GM18519 (cell line): ENCODE measurements around the gene KRT9.
"Not testable (repeated sequence)": the region's sequence is repeated elsewhere in the genome, so short reads cannot be mapped to it uniquely, and the experiment has no call there.

Experiments
- ATAC-seq: cut with Tn5 transposase; IDR thresholded peaks from one replicate; pipeline ENCODE4 v1.9.1; 2021; ENCODE audit warnings: mild to moderate bottlenecking, moderate library complexity; ENCODE audit not compliant: unreplicated experiment, low FRiP score

The KRT9 gene

GRCh38 chr17:41571561-41572434 is at the start of gene KRT9:
KRT9 (minus strand) TSS chr17:41572059; CDS start chr17:41571992, 67 bp downstream.
- ATAC-seq = no peak

DNA sequence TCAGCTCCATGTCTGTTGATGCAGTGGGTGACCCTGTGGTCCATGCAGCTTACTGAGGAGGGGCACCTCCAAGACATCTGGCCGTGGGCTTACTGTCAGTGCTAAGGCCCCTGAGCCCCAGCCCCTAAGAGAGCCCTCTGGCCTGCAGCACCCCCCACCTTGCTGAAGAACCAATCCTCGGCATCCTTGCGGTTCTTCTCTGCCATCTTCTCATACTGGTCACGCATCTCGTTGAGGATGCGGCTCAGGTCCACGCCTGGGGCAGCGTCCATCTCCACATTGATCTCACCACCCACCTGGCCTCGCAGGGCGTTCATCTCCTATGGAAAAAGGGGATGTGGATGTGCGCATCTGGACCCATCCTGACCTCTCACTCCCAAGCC is 49.6 kb upstream of the KRT9 start:
- not testable (repeated sequence) for ATAC-seq

DNA sequence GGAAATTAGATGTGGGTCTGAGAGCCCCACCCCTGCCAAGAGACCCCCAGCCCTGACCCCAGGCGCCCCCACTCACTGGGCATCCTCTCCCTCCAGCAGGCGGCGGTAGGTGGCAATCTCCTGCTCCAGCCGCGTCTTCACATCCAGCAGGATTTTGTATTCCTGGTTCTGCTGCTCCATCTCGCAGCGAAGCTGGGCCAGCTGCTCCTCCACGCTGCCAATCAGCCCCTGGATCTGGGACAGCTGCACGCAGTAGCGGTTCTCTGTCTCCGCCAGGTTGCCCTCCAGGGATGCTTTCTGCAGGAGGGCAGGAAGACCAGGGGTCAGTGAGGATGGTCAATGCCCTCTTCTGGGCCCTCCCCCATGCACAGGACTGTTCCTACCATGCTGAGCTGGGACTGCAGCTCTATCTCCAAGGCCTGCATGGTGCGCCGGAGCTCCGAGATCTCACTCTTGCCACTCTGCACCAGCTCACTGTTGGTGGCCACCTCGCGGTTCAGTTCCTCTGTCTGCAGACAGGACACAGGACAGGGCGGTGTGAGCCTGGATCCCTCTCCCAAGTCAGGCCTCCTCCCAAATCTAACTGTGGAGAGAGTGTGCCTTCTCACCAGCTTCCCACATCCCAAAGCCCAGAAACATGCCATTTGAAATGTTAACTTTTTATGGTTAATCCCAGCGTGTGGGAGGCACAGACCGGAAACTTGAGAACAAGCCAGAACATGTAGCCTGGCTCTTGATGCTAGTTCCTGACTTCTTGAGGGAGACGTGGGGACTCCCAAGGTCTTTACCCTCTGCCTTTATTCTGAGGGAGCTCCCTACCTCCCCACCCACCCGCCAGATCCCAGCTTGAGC is 49.0 kb upstream of the KRT9 start:
- ATAC-seq = no peak

DNA sequence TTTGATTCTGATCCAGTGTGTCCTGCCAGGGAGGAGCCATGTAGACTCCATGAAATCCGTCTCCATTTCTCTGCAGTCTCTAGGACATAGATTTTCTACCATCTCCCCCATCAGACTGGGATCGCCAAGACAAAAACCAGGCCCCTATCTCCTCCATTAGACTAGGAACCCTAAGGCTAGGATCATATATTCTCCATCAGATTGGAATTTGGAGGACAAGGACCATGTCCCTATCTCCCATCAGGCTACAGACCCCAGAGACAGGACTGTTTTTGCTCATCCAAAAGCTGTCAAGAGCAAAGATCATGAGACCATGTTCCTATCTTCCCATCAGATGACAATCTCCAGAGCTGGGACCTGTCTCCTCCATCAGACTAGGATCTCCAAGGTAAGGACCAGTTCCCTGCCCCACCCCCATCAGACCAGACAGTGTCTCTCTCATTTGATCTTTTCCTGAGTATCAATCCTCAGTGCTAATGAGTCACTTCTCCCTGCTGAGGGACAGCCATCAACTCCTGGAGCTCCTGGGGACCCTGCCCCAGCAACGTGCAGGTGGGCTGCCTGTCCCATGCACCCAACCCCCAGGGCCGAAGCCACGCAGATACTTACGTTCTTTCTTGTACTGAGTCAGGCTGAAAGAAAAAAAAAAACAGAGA is 48.2 kb upstream of the KRT9 start:
- not testable (repeated sequence) for ATAC-seq

- no peak for ATAC-seq
These were observed 47.4 kb upstream of the KRT9 start for GRCh38 chr17:41619036-41619926.

DNA sequence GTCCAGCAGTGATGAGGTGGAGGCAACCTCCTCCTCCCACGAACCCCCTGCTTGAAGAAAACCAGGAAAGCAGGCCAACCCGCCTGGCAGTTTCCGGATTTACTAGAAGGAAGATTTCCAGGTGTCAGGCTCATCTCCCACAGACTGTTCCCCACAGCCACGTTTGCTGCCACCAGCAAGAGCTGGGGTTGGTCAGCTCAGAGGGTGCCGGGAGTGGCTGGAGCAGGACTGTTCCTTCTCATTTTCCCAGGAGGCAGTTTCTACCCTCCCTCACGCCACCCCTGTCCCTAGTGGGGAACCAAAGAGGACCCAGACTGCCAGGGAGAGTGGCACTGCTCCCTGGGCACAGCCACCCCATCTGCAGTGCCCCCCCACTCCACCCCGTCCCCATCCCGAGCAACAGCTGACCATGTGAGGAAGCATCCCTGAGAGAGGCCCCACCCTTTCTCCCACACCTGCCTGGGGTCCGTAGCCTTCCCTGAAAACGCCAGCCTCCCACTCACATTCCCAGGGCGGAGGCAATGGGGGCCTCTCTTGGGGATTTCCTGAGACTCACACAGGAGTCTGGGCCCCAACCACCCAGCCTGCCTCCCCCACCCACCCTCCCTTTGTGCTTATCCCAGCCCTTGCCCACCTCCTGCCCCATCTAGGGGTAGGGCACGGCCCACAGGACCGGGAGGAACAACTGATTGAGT is 46.6 kb upstream of the KRT9 start:
- no peak for ATAC-seq

GRCh38 chr17:41617698-41618097 is 45.8 kb upstream of the KRT9 start:
- no peak for ATAC-seq

DNA sequence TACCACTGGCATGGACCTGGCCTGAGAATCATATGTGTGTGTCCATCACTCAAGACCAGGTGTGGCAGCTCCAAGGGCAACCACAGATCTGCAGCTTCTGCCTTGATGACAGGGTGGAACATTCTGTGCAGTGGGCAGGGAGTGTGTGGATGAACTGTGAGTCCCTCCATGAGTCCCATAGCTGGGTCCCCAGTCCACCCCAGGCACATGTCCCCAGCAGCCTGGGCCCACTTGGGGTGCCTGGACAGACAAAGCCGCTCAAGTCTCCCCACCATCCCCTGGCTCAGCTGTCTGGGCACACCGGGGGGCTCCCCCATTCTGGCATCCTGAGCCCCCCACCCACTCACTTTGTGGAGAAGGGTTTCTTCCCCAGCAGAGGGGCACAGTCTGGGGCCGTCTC is 45.3 kb upstream of the KRT9 start:
- no peak for ATAC-seq

GRCh38 chr17:41616486-41616885 is 44.6 kb upstream of the KRT9 start:
- ATAC-seq = not testable (repeated sequence)

DNA sequence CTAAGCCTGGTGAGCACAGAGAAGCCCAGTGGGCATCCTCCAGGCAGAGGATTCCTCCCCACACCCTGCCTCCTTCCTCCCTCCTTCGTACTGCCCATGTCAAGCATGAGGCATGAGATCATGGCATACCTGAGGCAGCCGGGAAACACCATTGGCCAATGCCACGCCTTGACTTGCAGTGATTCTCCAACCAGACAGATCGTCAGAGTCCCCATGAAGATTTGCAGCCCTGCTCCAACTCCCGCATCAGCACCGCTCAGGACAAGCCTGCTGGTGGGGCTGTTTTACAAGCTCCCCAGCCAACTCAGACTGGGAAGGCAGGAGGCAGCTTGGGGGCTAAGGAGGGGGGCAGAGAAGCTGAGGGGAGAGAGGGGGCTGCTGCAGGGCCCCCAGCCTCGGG is 43.6 kb upstream of the KRT9 start:
- ATAC-seq = no peak

GRCh38 chr17:41614767-41615166 is 42.9 kb upstream of the KRT9 start:
- ATAC-seq = not testable (repeated sequence)

DNA sequence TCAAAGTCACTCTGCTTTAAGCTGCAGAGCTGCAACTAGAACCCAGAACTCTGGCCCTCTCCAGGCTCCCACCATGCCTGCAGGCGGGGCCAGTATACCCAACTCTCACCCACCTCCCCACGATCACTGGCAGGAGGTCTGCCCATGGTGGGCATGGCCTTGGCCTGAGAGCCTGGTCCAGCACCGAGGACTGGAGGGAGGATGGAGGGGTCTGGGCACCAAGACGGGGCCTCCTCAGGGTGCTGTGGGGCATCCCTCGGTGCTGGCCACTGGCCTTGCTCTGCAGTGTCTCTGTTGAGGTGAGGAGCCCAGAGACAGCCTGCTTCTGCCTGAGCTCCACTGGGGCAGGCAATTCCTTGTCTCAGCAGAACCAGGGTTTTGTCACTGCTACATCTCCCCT is 42.2 kb upstream of the KRT9 start:
- ATAC-seq = no peak

- ATAC-seq = no peak
These were observed 41.6 kb upstream of the KRT9 start for GRCh38 chr17:41613277-41614082.

DNA sequence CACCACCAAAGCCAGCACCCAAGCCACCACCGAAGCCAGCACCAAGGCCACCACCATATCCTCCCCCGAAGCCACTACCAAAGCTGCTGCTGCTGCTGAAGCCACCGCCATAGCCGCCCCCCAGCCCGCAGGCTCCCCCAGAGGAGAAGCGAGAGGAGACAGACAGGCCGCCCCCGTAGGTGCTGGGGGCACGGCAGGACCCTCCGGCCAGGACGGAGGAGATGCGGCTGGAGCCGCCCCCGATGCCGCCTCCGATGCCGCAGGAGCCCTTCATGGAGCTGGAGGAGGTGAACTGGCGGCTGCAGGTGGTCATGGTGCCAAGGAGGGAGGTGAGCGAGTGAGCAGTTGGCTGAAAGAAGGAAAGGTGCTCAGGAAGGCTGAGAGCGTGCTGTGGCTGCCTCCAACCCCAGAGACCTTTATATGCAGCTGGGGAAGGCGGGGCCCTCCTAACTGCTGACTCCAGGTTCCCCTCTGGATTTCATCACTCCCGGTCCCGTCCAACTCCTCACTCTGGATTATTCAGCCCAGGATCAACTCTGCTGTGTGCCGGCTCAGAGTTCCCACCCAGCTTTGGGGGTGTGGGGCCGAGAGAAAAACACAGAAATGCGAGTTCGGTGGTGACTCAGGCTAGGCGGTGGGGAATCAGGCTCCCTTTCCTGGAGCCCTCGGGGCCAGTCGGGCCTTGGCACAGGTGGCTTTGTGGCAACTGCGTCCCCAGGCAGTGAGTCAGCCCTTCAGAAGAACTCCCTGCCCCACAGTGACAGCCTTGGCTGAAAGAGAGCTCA is 40.7 kb upstream of the KRT9 start, which contains the start of gene KRT16:
KRT16 (minus strand) TSS at position 392 of the 785 bp plus-strand sequence; CDS start at position 313, 79 bp downstream.
- ATAC-seq = not testable (repeated sequence)

DNA sequence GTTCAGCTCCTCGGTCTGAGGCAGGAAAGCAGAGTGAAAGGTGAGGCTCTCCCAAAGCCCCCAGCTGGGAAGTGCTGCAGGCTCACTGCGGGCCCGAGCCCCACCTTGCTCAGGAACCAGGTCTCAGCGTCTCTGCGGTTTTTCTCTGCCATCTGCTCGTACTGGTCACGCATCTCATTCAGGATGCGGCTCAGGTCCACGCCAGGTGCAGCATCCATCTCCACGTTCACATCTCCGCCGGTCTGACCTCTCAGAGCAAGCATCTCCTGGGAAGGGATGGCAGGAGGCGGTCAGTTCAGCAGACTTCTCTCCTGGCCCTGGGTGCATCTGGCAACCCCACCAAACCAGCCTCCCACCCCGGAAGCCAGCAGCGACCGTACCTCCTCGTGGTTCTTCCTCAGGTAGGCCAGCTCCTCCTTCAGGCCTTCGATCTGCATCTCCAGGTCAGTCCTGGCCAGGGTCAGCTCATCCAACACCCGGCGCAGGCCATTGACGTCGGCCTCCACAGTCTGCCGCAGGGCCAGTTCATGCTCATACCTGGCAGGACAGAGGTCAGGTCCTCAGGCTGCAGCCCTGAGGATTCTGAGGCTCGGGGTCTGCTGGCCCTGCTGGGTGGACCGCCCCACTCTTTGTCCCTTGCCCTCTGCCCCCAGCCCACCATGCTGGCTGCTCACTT is 39.2 kb upstream of the KRT9 start:
- ATAC-seq = no peak

DNA sequence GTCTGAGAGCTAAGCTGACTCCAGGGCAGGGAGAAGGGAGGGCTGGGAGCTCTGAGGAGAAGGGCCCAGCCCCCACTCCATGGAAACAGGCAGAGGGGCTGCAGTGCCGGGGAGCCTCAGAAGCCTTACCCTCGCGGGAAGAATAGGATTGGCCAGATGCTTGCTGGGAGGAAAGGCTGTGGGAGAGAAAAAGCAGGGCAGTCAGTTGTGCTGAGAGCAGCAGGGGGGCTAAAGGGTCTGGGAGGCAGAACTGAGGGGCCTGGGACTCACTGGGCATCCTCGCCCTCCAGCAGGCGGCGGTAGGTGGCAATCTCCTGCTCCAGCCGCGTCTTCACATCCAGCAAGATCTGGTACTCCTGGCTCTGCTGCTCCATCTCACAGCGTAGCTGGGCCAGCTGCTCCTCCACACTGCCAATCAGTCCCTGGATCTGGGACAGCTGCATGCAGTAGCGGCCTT is 38.2 kb upstream of the KRT9 start:
- ATAC-seq = not testable (repeated sequence)

DNA sequence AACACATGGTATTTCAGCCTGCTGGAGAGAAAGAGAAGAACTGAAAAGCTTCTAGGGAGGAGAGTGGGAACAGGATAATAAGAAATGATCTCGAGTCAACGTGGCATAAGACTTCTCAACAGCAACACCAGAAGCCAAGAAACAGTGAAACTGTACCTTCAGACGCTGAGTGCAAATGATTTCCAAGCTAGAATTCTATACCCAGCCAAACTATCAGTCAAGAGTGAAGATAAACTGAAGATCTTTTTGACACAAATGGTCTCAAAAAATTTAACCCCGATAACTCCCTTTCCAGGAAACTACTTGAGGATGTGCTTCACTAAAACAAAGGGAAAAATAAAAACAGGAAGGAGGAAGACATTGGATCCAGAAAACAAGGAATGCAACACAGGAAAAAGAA is 35.1 kb upstream of the KRT9 start:
- not testable (repeated sequence) for ATAC-seq
